WTC11 (cell line): Measurements from ENCODE around the gene SLC12A4. TPM values are rescaled to one million over a fixed set of nuclear protein-coding genes. Genes with fewer than 3 reads are reported as not detected.

Source experiments
- ATAC-seq: fragments of 200-7000 bp; cut with Tn5 transposase; 2 replicates; pipeline ENCODE4 v1.10.0; 2021; ENCODE audit warnings: mild to moderate bottlenecking, moderate library complexity
- CTCF ChIA-PET: fragments of 300-600 bp; sonication (Branson Sonifier 250); formaldehyde crosslinking; loops from one replicate; lab custom pipeline; 2021; ENCODE audit warnings: antibody characterized with exemption; lab: Charles Lee
- POLR2A ChIA-PET: fragments of 350-600 bp; sonication (Branson Sonifier 250); formaldehyde crosslinking; loops from one replicate; lab custom pipeline; 2021; ENCODE audit warnings: antibody characterized with exemption; lab: Charles Lee
- DNase-seq: peaks from one replicate; pipeline ENCODE4 v3.0.0; 2021; ENCODE audit warnings: low spot score
- H3K27ac Mint-ChIP-seq: 2 replicates; pipeline ENCODE4 v1.8.0; 2021; ENCODE audit warnings: mixed read lengths
- H3K27me3 Mint-ChIP-seq: 2 replicates; pipeline ENCODE4 v1.8.0; 2021; ENCODE audit warnings: low read depth, mild to moderate bottlenecking, moderate library complexity, mixed read lengths
- H3K36me3 Mint-ChIP-seq: 2 replicates; pipeline ENCODE4 v1.8.0; 2021; ENCODE audit warnings: mixed read lengths
- H3K4me1 Mint-ChIP-seq: 2 replicates; pipeline ENCODE4 v1.8.0; 2022; ENCODE audit warnings: mixed read lengths
- H3K4me3 Mint-ChIP-seq: 2 replicates; pipeline ENCODE4 v1.8.0; 2021; ENCODE audit warnings: mild to moderate bottlenecking, moderate library complexity, mixed read lengths
- H3K9me3 Mint-ChIP-seq: 2 replicates; pipeline ENCODE4 v1.8.0; 2021; ENCODE audit warnings: mixed read lengths
- FOXK1 ChIP-seq: sonication (generic); formaldehyde crosslinking; IDR thresholded peaks from 2 replicates; pipeline ENCODE4 v1.8.0; 2022; ENCODE audit warnings: mild to moderate bottlenecking, moderate library complexity, missing genetic modification reagents
- FOXP4 ChIP-seq: sonication (generic); formaldehyde crosslinking; IDR thresholded peaks from 2 replicates; pipeline ENCODE4 v1.8.0; 2022; ENCODE audit warnings: mild to moderate bottlenecking, missing genetic modification reagents
- GRHL2 ChIP-seq: fragments of 250-450 bp; sonication (Bioruptor Pico); IDR thresholded peaks from 2 replicates; pipeline ENCODE4 v1.8.0; 2022; ENCODE audit warnings: mild to moderate bottlenecking, moderate library complexity; ENCODE audit not compliant: insufficient replicate concordance, severe bottlenecking
- JUN ChIP-seq: sonication (generic); formaldehyde crosslinking; IDR thresholded peaks from 2 replicates; pipeline ENCODE4 v1.8.0; 2023; ENCODE audit warnings: mild to moderate bottlenecking, missing genetic modification reagents
- MXD4 ChIP-seq: fragments of 250-450 bp; sonication (Bioruptor Pico); IDR thresholded peaks from 2 replicates; pipeline ENCODE4 v1.8.0; 2021; ENCODE audit warnings: mild to moderate bottlenecking, moderate library complexity, borderline replicate concordance
- NFE2L1 ChIP-seq: sonication (generic); formaldehyde crosslinking; IDR thresholded peaks from 2 replicates; pipeline ENCODE4 v1.8.1; 2023; ENCODE audit warnings: missing genetic modification reagents
- NR2C2 ChIP-seq: sonication (generic); formaldehyde crosslinking; IDR thresholded peaks from 2 replicates; pipeline ENCODE4 v1.8.0; 2022; ENCODE audit warnings: mild to moderate bottlenecking, missing genetic modification reagents
- RELA ChIP-seq: sonication (generic); formaldehyde crosslinking; IDR thresholded peaks from 2 replicates; pipeline ENCODE4 v1.8.1; 2022; ENCODE audit warnings: missing genetic modification reagents, mild to moderate bottlenecking, borderline replicate concordance
- RORB ChIP-seq: fragments of 250-450 bp; sonication (Bioruptor Pico); IDR thresholded peaks from 2 replicates; pipeline ENCODE4 v1.9.0; 2021; ENCODE audit warnings: mild to moderate bottlenecking
- SMAD3 ChIP-seq: sonication (generic); formaldehyde crosslinking; IDR thresholded peaks from 2 replicates; pipeline ENCODE4 v1.8.0; 2022; ENCODE audit warnings: missing genetic modification reagents, mild to moderate bottlenecking, borderline replicate concordance
- TEAD4 ChIP-seq: sonication (generic); formaldehyde crosslinking; IDR thresholded peaks from 2 replicates; pipeline ENCODE4 v1.8.0; 2022; ENCODE audit warnings: mild to moderate bottlenecking, missing genetic modification reagents
- ZBTB21 ChIP-seq: sonication (generic); formaldehyde crosslinking; IDR thresholded peaks from 2 replicates; pipeline ENCODE4 v1.8.1; 2023; ENCODE audit warnings: mild to moderate bottlenecking, missing genetic modification reagents, borderline replicate concordance
- ZNF138 ChIP-seq: sonication (generic); formaldehyde crosslinking; conservative IDR thresholded peaks from 2 replicates; pipeline ENCODE4 v1.8.1; 2022; ENCODE audit warnings: mild to moderate bottlenecking, moderate library complexity, missing genetic modification reagents
- ZNF671 ChIP-seq: fragments of 250-450 bp; sonication (Bioruptor Pico); IDR thresholded peaks from 2 replicates; pipeline ENCODE4 v1.8.0; 2021; ENCODE audit warnings: mild to moderate bottlenecking
- ZSCAN18 ChIP-seq: fragments of 250-450 bp; sonication (Bioruptor Pico); IDR thresholded peaks from 2 replicates; pipeline ENCODE4 v2.1.2; 2022; ENCODE audit warnings: mild to moderate bottlenecking, moderate library complexity
- total RNA-seq: library from RNA; stranded (reverse); gene quantifications from 3 replicates; pipeline ENCODE4 v1.2.3, GENCODE V29; 2021
- TF ChIP-seq, protein P1 (sequence below): sonication (generic); formaldehyde crosslinking; IDR thresholded peaks from 2 replicates; pipeline ENCODE4 v1.8.1; 2023; ENCODE audit warnings: mild to moderate bottlenecking, missing genetic modification reagents
- TF ChIP-seq, protein P2 (sequence below): sonication (generic); formaldehyde crosslinking; IDR thresholded peaks from 2 replicates; pipeline ENCODE4 v1.8.1; 2023; ENCODE audit warnings: mild to moderate bottlenecking, missing genetic modification reagents, moderate library complexity
- TF ChIP-seq, protein P3 (sequence below): sonication (generic); formaldehyde crosslinking; IDR thresholded peaks from 2 replicates; pipeline ENCODE4 v1.8.1; 2023; ENCODE audit warnings: mild to moderate bottlenecking, missing genetic modification reagents, borderline replicate concordance
- TF ChIP-seq, protein P4 (sequence below): sonication (generic); formaldehyde crosslinking; conservative IDR thresholded peaks from 2 replicates; pipeline ENCODE4 v1.8.1; 2022; ENCODE audit warnings: mild to moderate bottlenecking, missing genetic modification reagents
- TF ChIP-seq, protein P5 (sequence below): sonication (generic); formaldehyde crosslinking; IDR thresholded peaks from 2 replicates; pipeline ENCODE4 v1.8.0; 2023; ENCODE audit warnings: mild to moderate bottlenecking, missing genetic modification reagents

Gene SLC12A4
- total RNA-seq, 1 experiment from 2014 or later, result 94.1 TPM

- ATAC-seq, result no peak
- ChIA-PET POLR2A (interaction anchor here (0.9 to 1.1 kb wide), 2 partner anchors 11 to 44 kb away, joined by 3 to 6 read pairs; partner anchors contain the start of gene NRN1L), CTCF (interaction anchor here (0.6 to 9.2 kb wide), 10 partner anchors 13 to 255 kb away, joined by 3 to 144 read pairs (median 3); partner anchors contain the start of gene NRN1L)
- Mint-ChIP-seq H3K27ac (0 out of 2 replicates have a peak overlapping the region, but pooled peaks have one; percentile 78), H3K27me3 (no peaks in the 10 kb centered on the region), H3K4me1 (peaks cover 14% of the 10 kb centered on the region), H3K36me3 (no peaks in the 10 kb centered on the region), H3K9me3 (no peaks in the 10 kb centered on the region), H3K4me3 (no peak overlapping the region)
- no peak for DNase-seq
- no peak for TF ChIP-seq ZSCAN18 (CRISPR knock-in tag)
- TF ChIP-seq, protein P1, sequence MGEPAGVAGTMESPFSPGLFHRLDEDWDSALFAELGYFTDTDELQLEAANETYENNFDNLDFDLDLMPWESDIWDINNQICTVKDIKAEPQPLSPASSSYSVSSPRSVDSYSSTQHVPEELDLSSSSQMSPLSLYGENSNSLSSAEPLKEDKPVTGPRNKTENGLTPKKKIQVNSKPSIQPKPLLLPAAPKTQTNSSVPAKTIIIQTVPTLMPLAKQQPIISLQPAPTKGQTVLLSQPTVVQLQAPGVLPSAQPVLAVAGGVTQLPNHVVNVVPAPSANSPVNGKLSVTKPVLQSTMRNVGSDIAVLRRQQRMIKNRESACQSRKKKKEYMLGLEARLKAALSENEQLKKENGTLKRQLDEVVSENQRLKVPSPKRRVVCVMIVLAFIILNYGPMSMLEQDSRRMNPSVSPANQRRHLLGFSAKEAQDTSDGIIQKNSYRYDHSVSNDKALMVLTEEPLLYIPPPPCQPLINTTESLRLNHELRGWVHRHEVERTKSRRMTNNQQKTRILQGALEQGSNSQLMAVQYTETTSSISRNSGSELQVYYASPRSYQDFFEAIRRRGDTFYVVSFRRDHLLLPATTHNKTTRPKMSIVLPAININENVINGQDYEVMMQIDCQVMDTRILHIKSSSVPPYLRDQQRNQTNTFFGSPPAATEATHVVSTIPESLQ, result no peak
- no peak for TF ChIP-seq ZNF671 (CRISPR knock-in tag)
- TF ChIP-seq, protein P2, sequence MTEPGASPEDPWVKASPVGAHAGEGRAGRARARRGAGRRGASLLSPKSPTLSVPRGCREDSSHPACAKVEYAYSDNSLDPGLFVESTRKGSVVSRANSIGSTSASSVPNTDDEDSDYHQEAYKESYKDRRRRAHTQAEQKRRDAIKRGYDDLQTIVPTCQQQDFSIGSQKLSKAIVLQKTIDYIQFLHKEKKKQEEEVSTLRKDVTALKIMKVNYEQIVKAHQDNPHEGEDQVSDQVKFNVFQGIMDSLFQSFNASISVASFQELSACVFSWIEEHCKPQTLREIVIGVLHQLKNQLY (CRISPR knock-in tag), result no peak
- TF ChIP-seq NR2C2 (CRISPR knock-in tag), result no peak
- no peak for TF ChIP-seq RORB (CRISPR knock-in tag)
- TF ChIP-seq FOXP4 (CRISPR knock-in tag), result no peak
- TF ChIP-seq GRHL2 (CRISPR knock-in tag), result no peak
- TF ChIP-seq ZNF138 (CRISPR knock-in tag), result no peak
- TF ChIP-seq SMAD3 (CRISPR knock-in tag), result no peak
- TF ChIP-seq NFE2L1 (CRISPR knock-in tag), result no peak
- TF ChIP-seq FOXK1 (CRISPR knock-in tag), result no peak
- no peak for TF ChIP-seq RELA (CRISPR knock-in tag)
- no peak for TF ChIP-seq MXD4 (CRISPR knock-in tag)
These were observed 40.3 kb downstream of the SLC12A4 start for GRCh38 chr16:67928147-67928546.

DNA sequence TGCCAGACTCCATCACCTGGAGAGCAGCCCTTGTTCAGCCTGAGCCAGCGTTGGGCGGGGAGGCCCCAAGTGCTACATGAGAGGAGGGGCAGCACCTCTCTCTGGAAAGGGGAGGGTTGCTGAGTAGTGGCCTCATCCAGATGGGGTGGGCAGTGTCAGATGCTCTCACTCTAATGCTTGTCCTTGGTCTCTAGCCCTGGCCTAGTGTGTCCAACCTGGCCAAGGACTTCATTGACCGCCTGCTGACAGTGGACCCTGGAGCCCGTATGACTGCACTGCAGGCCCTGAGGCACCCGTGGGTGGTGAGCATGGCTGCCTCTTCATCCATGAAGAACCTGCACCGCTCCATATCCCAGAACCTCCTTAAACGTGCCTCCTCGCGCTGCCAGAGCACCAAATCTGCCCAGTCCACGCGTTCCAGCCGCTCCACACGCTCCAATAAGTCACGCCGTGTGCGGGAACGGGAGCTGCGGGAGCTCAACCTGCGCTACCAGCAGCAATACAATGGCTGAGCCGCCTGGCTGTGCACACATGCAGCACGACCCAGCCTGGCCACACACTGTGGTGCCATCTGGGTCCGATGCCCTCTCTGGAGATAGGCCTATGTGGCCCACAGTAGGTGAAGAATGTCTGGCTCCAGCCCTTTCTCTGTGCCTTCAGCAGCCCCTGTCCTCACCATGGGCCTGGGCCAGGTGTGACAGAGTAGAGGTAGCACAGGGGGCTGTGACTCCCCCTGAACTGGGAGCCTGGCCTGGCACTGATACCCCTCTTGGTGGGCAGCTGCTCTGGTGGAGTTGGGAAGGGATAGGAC is 41.1 kb downstream of the SLC12A4 start:
- CTCF ChIA-PET, result interaction anchor here (1.2 to 9.2 kb wide), 4 partner anchors 43 to 267 kb away, joined by 4 to 144 read pairs (median 14); partner anchors contain the start of genes ACD and NRN1L
- no peaks in the 10 kb centered on the region for H3K27me3 Mint-ChIP-seq
- no peak overlapping the region for H3K27ac Mint-ChIP-seq
- peaks cover 15% of the 10 kb centered on the region for H3K4me1 Mint-ChIP-seq
- H3K9me3 Mint-ChIP-seq, result no peaks in the 10 kb centered on the region
- no peaks in the 10 kb centered on the region for H3K36me3 Mint-ChIP-seq
- DNase-seq (no peak), ATAC-seq (no peak)
- POLR2A ChIA-PET, result no interaction called here
- no peak overlapping the region for H3K4me3 Mint-ChIP-seq
- TF ChIP-seq ZBTB21 (CRISPR knock-in tag) (no peak), RORB (CRISPR knock-in tag) (no peak), TEAD4 (CRISPR knock-in tag) (no peak), JUN (CRISPR knock-in tag) (no peak)
- TF ChIP-seq, protein P3, sequence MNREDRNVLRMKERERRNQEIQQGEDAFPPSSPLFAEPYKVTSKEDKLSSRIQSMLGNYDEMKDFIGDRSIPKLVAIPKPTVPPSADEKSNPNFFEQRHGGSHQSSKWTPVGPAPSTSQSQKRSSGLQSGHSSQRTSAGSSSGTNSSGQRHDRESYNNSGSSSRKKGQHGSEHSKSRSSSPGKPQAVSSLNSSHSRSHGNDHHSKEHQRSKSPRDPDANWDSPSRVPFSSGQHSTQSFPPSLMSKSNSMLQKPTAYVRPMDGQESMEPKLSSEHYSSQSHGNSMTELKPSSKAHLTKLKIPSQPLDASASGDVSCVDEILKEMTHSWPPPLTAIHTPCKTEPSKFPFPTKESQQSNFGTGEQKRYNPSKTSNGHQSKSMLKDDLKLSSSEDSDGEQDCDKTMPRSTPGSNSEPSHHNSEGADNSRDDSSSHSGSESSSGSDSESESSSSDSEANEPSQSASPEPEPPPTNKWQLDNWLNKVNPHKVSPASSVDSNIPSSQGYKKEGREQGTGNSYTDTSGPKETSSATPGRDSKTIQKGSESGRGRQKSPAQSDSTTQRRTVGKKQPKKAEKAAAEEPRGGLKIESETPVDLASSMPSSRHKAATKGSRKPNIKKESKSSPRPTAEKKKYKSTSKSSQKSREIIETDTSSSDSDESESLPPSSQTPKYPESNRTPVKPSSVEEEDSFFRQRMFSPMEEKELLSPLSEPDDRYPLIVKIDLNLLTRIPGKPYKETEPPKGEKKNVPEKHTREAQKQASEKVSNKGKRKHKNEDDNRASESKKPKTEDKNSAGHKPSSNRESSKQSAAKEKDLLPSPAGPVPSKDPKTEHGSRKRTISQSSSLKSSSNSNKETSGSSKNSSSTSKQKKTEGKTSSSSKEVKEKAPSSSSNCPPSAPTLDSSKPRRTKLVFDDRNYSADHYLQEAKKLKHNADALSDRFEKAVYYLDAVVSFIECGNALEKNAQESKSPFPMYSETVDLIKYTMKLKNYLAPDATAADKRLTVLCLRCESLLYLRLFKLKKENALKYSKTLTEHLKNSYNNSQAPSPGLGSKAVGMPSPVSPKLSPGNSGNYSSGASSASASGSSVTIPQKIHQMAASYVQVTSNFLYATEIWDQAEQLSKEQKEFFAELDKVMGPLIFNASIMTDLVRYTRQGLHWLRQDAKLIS, result no peak
- TF ChIP-seq, protein P4, sequence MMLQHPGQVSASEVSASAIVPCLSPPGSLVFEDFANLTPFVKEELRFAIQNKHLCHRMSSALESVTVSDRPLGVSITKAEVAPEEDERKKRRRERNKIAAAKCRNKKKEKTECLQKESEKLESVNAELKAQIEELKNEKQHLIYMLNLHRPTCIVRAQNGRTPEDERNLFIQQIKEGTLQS, result no peak
- TF ChIP-seq, protein P5, sequence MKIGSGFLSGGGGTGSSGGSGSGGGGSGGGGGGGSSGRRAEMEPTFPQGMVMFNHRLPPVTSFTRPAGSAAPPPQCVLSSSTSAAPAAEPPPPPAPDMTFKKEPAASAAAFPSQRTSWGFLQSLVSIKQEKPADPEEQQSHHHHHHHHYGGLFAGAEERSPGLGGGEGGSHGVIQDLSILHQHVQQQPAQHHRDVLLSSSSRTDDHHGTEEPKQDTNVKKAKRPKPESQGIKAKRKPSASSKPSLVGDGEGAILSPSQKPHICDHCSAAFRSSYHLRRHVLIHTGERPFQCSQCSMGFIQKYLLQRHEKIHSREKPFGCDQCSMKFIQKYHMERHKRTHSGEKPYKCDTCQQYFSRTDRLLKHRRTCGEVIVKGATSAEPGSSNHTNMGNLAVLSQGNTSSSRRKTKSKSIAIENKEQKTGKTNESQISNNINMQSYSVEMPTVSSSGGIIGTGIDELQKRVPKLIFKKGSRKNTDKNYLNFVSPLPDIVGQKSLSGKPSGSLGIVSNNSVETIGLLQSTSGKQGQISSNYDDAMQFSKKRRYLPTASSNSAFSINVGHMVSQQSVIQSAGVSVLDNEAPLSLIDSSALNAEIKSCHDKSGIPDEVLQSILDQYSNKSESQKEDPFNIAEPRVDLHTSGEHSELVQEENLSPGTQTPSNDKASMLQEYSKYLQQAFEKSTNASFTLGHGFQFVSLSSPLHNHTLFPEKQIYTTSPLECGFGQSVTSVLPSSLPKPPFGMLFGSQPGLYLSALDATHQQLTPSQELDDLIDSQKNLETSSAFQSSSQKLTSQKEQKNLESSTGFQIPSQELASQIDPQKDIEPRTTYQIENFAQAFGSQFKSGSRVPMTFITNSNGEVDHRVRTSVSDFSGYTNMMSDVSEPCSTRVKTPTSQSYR (CRISPR knock-in tag), result no peak
